IMR-90 (cell line): ENCODE data around the gene CLASP1. TPM values are rescaled to one million over a fixed set of nuclear protein-coding genes. Genes with fewer than 3 reads are reported as not detected.

Experiments
- ATAC-seq: fragments of 200-7000 bp; cut with Tn5 transposase; 2 replicates; pipeline ENCODE4 v1.9.1; 2020; ENCODE audit warnings: low read depth, mild to moderate bottlenecking, moderate library complexity
- BruUV-seq: library from RNA; stranded (reverse); fragments of 400-500 nt; replicated peaks from 2 replicates; lab custom pipeline; 2021; lab: Mats Ljungman, UMichigan
- CTCF ChIA-PET: fragments of 300-600 bp; formaldehyde crosslinking; extraction: SDS; loops from one replicate; lab custom pipeline; 2021; ENCODE audit warnings: antibody characterized with exemption; lab: Yijun Ruan, JAX
- POLR2A ChIA-PET: fragments of 300-600 bp; sonication (Branson Sonifier 250); formaldehyde crosslinking; loops from one replicate; lab custom pipeline; 2022; ENCODE audit warnings: antibody characterized with exemption; ENCODE audit not compliant: unreplicated experiment; lab: Charles Lee
- DNase-seq: peaks from one replicate; pipeline ENCODE4 v3.0.0; 2013
- H2AFZ ChIP-seq: replicated peaks from 2 replicates; pipeline ENCODE3; 2013; ENCODE audit warnings: low read length, mild to moderate bottlenecking; ENCODE audit not compliant: poor library complexity
- H2AK5ac ChIP-seq: 2 replicates; pipeline ENCODE4 v1.6.1; 2013; ENCODE audit warnings: low read depth, low read length, inconsistent platforms
- H2AK9ac ChIP-seq: replicated peaks from 2 replicates; pipeline ENCODE3; 2013; ENCODE audit warnings: mild to moderate bottlenecking, low read depth, low read length, moderate library complexity; ENCODE audit not compliant: poor library complexity
- H2BK120ac ChIP-seq: 2 replicates; pipeline ENCODE4 v1.6.1; 2013; ENCODE audit warnings: low read depth, low read length, inconsistent platforms
- H2BK15ac ChIP-seq: 3 replicates; pipeline ENCODE4 v1.6.1; 2013; ENCODE audit warnings: low read depth, low read length, inconsistent platforms
- H2BK20ac ChIP-seq: 2 replicates; pipeline ENCODE4 v1.6.1; 2013; ENCODE audit warnings: low read depth, mild to moderate bottlenecking, inconsistent platforms, low read length, moderate library complexity
- H2BK5ac ChIP-seq: 2 replicates; pipeline ENCODE4 v1.6.1; 2013; ENCODE audit warnings: mild to moderate bottlenecking, low read depth, low read length, inconsistent platforms; ENCODE audit not compliant: poor library complexity, severe bottlenecking
- H3K14ac ChIP-seq: replicated peaks from 2 replicates; pipeline ENCODE4 v1.6.1; 2013; ENCODE audit warnings: low read depth, low read length, inconsistent platforms
- H3K18ac ChIP-seq: 2 replicates; pipeline ENCODE4 v1.6.1; 2013; ENCODE audit warnings: low read depth, low read length, control low read depth
- H3K23ac ChIP-seq: 2 replicates; pipeline ENCODE4 v1.6.1; 2013; ENCODE audit warnings: low read depth, low read length, inconsistent platforms
- H3K27ac ChIP-seq: 2 replicates; pipeline ENCODE4 v1.5.1; 2013; ENCODE audit warnings: mild to moderate bottlenecking, control low read depth, low read length; ENCODE audit not compliant: insufficient read depth
- H3K27me3 ChIP-seq: 2 replicates; pipeline ENCODE4 v1.6.1; 2013; ENCODE audit warnings: low read length; ENCODE audit not compliant: control insufficient read depth, insufficient read depth
- H3K36me3 ChIP-seq: 2 replicates; pipeline ENCODE4 v1.6.1; 2013; ENCODE audit warnings: low read length, mixed read lengths; ENCODE audit not compliant: control insufficient read depth, insufficient read depth
- H3K4ac ChIP-seq: 2 replicates; pipeline ENCODE4 v1.6.1; 2013; ENCODE audit warnings: low read depth, low read length, inconsistent platforms
- H3K4me1 ChIP-seq: 2 replicates; pipeline ENCODE4 v1.6.1; 2013; ENCODE audit warnings: low read length, mixed read lengths; ENCODE audit not compliant: control insufficient read depth, insufficient read depth
- H3K4me2 ChIP-seq: 2 replicates; pipeline ENCODE4 v1.6.1; 2013; ENCODE audit warnings: low read depth, mild to moderate bottlenecking, control low read depth, low read length, moderate library complexity
- H3K4me3 ChIP-seq: 2 replicates; pipeline ENCODE4 v1.5.1; 2013; ENCODE audit warnings: low read depth, mild to moderate bottlenecking, control low read depth, low read length, moderate library complexity; ENCODE audit not compliant: insufficient read depth
- H3K56ac ChIP-seq: 2 replicates; pipeline ENCODE4 v1.6.1; 2013; ENCODE audit warnings: low read length, inconsistent platforms; ENCODE audit not compliant: insufficient read depth; ENCODE audit errors: extremely low read depth
- H3K79me1 ChIP-seq, 2 experiments: 2 replicates each; pipeline ENCODE4 v1.6.1; 2013; ENCODE audit warnings: low read length in 2 of 2, inconsistent platforms in 1 of 2, low read depth in 1 of 2
- H3K9ac ChIP-seq: 2 replicates; pipeline ENCODE4 v1.6.1; 2013; ENCODE audit warnings: low read depth, low read length, control low read depth
- H3K9me1 ChIP-seq: 2 replicates; pipeline ENCODE4 v1.6.1; 2013; ENCODE audit warnings: low read length, inconsistent platforms; ENCODE audit not compliant: insufficient read depth
- H3K9me3 ChIP-seq: 2 replicates; pipeline ENCODE4 v1.6.1; 2013; ENCODE audit warnings: low read length; ENCODE audit not compliant: control insufficient read depth, insufficient read depth
- H4K20me1 ChIP-seq: 2 replicates; pipeline ENCODE4 v1.6.1; 2013; ENCODE audit warnings: low read length, inconsistent platforms; ENCODE audit not compliant: insufficient read depth
- H4K5ac ChIP-seq: 2 replicates; pipeline ENCODE4 v1.6.1; 2013; ENCODE audit warnings: mild to moderate bottlenecking, low read depth, low read length, control low read depth
- H4K8ac ChIP-seq, 2 experiments: 2 replicates each; pipeline ENCODE4 v1.6.1; 2013; ENCODE audit warnings: low read depth in 2 of 2, low read length in 2 of 2, control low read depth in 1 of 2, inconsistent platforms in 1 of 2
- H4K91ac ChIP-seq: 2 replicates; pipeline ENCODE4 v1.6.1; 2013; ENCODE audit warnings: low read depth, low read length, inconsistent platforms; ENCODE audit not compliant: insufficient read depth
- CHD1 ChIP-seq: IDR thresholded peaks from 2 replicates; pipeline ENCODE4 v1.6.1; 2012; ENCODE audit warnings: low read depth, low read length, improper control_type of control experiment
- FOS ChIP-seq: fragments of 150-350 bp; IDR thresholded peaks from 2 replicates; pipeline ENCODE4 v1.6.1; 2016; ENCODE audit warnings: low read depth, low read length
- MXI1 ChIP-seq: IDR thresholded peaks from 2 replicates; pipeline ENCODE4 v1.6.1; 2012; ENCODE audit warnings: low read depth, mild to moderate bottlenecking, low read length, moderate library complexity, borderline replicate concordance
- RCOR1 ChIP-seq: IDR thresholded peaks from 2 replicates; pipeline ENCODE4 v1.6.1; 2012; ENCODE audit warnings: mild to moderate bottlenecking, low read length, improper control_type of control experiment; ENCODE audit not compliant: insufficient replicate concordance
- WGBS, 2 experiments: methylation state at CpG; one replicate each; pipeline versions ENCODE4 v1.1.5 to v1.1.7; 2013; ENCODE audit warnings: missing lambda C conversion rate in 2 of 2; ENCODE audit not compliant: insufficient read length in 1 of 2; ENCODE audit errors: extremely low coverage in 2 of 2; 5-methylcytosine and 5-hydroxymethylcytosine counted together
- dilution Hi-C: fragments of 300-500 bp; cut with HindIII; formaldehyde crosslinking; loops from one replicate; pipeline ENCODE4 v1.14.3; 2018; ENCODE audit warnings: low sequenced_read_pairs; ENCODE audit not compliant: unreplicated experiment
- in situ Hi-C: fragments of 300-500 bp; cut with MboI; formaldehyde crosslinking; loops from 3 replicates; pipeline ENCODE4 v1.14.3; 2019; ENCODE audit warnings: low sequenced_read_pairs, inconsistent platforms, mixed read lengths
- intact Hi-C: fragments of 100-400 bp; cut with micrococcal nuclease; formaldehyde crosslinking; loops from 2 replicates; pipeline ENCODE4 v1.10.0; 2022
- polyA plus RNA-seq, 3 experiments: library from polyadenylated mRNA; depleted of rRNA; stranded (reverse); fragments of >200 nt; gene quantifications; 2 replicates each; pipeline ENCODE4 v1.2.3, GENCODE V29; 2012; ENCODE audit warnings: low replicate concordance in 1 of 3
- total RNA-seq: library from RNA; depleted of rRNA; stranded (reverse); fragments of >200 nt; gene quantifications from 2 replicates; pipeline ENCODE4 v1.2.3, GENCODE V29; 2012

Gene CLASP1
- total and polyA plus RNA-seq, 2 of the 4 experiments (the other 2 are of a cell fraction) = 12.3 to 33.7 TPM

DNA sequence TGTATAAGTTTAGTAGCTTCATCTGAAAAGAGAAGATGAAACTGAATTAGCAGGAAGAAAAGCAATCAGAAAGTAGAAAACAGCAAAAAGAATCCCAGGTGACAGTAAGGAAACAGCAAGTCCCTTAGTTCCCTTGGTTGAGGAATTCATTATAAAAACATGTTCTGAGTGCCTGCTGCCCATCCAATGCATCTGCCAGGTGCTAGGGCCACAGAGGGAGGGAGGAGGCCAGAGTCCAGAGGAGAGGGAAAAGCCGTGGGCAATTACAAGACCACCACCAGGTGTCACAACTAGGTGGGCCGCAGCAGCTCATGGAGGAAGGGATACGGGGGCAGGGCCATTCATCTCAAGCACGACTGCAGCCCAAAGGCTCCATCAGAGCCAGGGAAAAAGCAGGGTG is 308.3 kb downstream of the CLASP1 start:
- Histone ChIP-seq H3K9me1 (peaks cover 5% of the 10 kb centered on the region; the same call in 1 of the 2 replicates), H3K18ac (no peak overlapping the region), H3K9ac (no peak overlapping the region), H4K5ac (no peak overlapping the region), H3K9me3 (no peaks in the 10 kb centered on the region), H3K4me2 (no peak overlapping the region), H2AK5ac (no peak overlapping the region), H3K4ac (no peak overlapping the region), H2BK15ac (no peak overlapping the region), H3K14ac (no peak overlapping the region), H3K4me1 (no peaks in the 10 kb centered on the region), H3K79me1 (peaks cover 0 to 6% of the 10 kb centered on the region in 2 experiments; a peak in 1 of 4 replicates), H3K27me3 (no peaks in the 10 kb centered on the region), H2BK5ac (no peak overlapping the region), H4K20me1 (no peaks in the 10 kb centered on the region), H2AK9ac (no peak overlapping the region), H3K23ac (no peak overlapping the region), H3K56ac (no peak overlapping the region), H2BK120ac (no peak overlapping the region), H3K4me3 (no peak overlapping the region), H3K27ac (no peak overlapping the region), H4K91ac (no peak overlapping the region), H2AFZ (no peak overlapping the region), H3K36me3 (peaks cover 35% of the 10 kb centered on the region), H2BK20ac (no peak overlapping the region), H4K8ac (no peak overlapping the region)
- intact Hi-C loops = no loop called here
- CTCF ChIA-PET = interaction anchor here (0.6 to 1.0 kb wide), 2 partner anchors 15 to 203 kb away, joined by 3 to 4 read pairs; no protein-coding TSS in a partner anchor
- no peak for ATAC-seq
- TF ChIP-seq RCOR1 (no peak), MXI1 (no peak), CHD1 (no peak), FOS (no peak)
- dilution Hi-C loops = no loop called here
- no TSS peak for BruUV-seq
- POLR2A ChIA-PET = no interaction called here
- WGBS, 2 experiments = no CpG with 5 or more reads among the region's 4 CpGs
- in situ Hi-C loops = no loop called here
- DNase-seq = no peak
